CD4-positive, alpha-beta T cell treated with Interleukin-6 at 100 ng/mL for 8 hours (primary cell): Measurements from ENCODE around the gene ZNF407.

Experiments used
- DNase-seq: peaks from one replicate; pipeline ENCODE4 v3.0.0-alpha.2; 2020; ENCODE audit warnings: mixed read lengths, low spot score

ZNF407 gene

DNA sequence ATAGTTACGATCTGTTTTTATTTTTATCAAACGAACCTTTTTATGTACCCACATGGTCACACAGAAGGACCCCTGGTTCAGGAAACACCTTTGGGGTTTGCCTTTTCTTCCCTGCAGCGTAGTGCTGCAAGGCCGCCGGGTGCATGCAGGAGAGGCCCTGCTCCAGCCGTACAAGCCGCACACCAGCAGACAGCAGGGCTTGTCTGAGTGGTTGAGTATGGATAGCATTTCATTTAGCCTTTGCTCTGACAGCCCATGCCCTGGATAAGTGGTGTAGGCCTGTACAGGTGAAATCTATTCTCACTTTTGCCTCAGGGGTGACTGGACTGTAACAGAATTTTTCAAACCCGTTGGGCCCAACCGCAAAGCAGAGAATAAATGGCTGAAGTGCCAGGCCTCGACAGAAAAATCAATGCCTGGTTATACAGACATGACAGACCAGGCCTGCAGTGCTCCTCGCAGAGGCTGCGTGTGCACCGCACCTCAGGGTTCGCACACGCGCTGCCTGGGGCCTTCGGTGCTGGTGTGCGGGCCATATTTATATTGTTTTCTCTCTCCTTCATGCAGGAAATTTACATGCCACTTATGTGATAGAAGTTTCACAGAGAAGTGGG lies 279.1 kb downstream of the ZNF407 start:
- DNase-seq = no peak

DNA sequence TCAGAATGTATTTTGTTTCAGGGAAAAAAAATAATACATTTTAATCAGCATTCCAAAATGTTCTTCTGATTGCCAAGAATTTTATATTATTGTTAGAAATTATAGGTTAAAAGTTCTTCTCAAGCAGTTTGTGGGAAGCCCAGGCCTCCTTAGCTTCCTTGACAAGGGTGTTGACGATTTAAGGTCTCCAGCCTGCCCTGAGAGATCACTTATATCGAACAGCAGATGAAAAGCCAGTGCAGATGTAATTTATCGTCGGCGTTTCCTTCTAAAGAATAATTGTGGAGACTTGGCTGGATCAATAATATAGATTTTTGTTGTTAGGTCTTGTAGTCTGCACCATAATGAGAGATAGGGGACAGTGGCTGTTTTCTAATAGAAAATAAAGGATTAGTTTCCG lies 280.6 kb downstream of the ZNF407 start:
- no peak for DNase-seq

DNA sequence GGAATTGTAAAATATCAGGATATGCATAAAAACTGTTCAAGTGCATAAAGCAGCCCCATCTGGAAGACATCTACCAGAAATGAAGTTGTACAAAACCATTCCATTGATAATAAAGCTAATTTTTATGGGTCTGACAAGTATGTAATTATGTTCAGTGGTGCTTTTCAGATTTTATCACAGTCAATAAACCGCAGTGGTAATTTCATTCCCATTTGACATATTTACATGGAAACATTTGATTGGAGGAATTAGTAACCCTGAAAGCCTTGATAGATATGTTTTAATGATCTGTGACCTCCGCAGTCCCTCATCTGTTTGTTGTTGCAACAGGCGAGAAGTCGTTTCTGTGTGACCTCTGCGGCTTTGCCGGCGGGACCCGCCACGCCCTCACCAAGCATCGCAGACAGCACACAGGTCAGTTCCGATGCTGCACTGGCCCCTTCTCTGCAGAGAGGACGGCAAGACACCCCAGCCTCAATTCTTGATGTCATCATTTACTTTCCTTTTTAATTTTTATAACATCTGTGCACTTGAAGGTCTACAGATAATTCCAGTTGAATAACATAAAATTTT lies 283.1 kb downstream of the ZNF407 start:
- DNase-seq = no peak

DNA sequence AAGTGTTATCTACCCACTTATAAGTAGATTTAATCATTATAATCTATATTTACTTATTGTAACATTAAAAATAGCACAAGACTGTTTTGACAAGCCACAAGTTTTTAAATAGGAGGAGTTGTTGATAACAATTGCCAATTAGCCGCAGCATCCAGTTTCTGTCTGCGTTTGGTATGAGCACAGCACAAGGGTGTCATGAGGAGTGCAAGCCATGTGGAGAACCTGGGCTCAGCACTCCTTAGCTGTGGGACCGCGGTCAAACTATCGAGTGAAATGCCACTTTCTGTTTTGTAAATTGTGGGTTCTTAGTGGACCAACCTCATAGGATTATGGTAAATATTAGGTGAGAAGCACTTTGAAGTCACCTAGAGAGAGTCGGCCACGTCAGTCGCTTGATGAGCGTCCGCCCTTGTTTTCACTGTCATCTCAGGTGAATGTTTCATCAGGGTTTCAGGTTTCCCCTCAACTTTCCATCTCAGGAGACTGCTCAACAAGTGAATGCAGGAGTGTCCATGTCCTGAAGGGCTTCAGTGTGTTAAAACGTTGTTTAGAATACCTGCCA lies 294.5 kb downstream of the ZNF407 start:
- DNase-seq = no peak

DNA sequence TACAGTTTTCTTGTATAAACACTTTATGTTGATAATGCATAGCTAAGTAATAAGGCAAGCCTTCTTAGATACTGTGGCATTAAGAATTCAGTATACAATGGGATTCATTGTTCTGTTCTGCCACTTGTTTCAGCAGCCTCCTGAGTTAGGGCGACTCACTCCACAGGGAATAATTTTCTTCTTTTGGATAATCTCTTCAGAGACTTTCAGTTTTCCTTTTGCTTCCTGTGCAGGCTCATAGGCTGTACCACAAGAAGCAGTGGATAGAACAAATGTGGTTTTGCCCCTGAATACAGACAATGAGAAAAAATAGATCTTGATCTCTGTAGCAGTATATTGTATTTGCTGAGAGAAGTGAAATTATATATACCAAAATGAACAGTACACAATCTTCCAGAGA lies 298.0 kb downstream of the ZNF407 start:
- DNase-seq = no peak

DNA sequence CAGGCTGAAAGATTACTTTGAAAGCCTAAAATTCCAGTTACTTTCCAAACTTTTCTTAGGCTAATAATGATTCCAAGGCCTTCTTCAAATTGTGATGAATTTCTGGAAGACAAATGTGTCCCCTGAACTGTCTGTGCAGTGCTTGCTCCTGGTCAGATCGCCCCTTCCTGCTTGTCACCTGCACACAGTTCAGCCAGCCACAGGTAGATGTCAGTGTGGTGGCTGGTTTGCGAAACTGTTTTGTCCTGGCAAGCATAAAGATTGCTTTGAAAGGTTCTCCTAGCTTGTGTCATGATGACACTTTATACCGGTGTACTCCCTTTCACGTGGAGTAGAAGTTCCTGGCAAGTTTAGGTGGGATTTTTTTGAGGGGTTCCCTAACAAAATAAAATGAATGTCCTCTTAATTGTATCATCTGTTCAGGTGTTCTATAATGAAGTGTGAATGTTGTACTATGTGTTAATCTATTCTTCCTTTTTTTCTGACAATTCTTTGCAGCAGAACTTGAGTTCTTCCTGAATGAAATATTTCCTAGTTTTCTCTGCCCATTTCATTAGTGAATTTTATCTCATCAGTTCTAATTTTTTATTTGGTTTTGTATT lies 298.8 kb downstream of the ZNF407 start:
- DNase-seq = peak; percentile 51

DNA sequence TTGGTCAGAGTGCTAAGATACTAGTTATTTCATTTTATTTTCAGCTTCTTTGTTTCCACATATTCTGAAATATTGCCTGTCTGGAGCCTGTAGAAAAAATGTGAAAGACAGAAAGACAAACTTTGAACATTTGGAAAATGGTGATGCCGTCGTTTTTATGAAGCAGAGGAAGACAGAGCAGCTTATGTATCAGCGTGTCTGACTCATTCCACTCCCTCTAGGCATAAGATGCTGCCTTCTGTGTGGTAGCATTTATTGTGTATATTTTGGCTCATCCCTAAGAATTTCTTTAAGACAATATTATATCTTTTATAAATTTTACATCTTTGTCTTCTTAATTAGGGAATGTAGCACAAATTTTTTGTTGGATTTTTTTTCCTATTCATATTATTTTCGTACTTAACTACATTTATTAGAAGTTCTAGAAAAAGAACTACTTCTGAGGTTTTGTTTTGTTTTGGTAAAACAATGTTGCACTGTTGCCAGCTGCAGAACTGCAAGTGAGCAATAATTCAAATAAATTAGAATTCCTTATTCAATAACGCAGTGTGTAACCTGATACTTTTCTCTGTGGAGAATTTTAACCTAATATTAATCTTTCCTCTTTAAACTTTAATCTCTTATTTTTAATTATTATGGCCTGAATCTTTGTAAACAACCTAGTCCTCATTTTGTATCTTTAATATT lies 300.4 kb downstream of the ZNF407 start:
- no peak for DNase-seq

DNA sequence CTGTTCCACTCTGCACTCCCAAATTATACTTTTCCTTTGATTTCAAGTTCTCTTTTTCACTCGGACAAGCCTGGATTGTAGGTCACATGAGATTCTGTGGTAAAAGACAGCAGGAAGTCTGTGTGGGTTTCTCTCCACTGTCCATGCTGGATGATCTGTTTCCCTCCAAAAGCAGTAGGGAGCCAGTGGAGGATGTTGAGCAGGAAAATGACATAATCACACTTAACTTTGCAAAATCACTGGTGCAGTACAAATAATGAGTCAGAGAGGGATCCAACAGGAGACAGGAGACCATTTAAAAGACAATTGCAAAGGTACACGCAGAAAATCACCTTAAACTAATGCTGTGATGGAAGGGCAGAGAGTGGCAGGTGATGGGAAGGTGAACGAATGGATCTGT lies 301.3 kb downstream of the ZNF407 start:
- no peak for DNase-seq

DNA sequence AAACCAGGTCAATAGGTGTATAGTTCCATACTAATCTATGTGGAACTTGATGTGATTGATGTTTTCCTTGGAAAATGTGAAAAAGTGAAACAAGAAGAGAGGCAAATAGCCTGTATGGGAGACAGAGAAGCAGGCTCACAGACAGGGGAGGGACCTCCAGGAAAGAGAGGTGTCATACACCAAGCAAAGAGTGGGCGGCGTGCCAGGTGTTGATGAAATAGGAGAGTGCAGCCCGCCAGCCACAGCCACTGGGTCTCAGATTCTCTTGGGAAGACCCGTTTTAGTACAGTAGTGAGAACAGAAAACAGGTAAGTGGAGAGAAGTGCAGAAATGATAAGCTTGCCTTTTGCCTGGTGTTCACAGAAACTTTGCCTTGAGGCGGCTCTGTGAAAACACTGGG lies 301.9 kb downstream of the ZNF407 start:
- DNase-seq = no peak

DNA sequence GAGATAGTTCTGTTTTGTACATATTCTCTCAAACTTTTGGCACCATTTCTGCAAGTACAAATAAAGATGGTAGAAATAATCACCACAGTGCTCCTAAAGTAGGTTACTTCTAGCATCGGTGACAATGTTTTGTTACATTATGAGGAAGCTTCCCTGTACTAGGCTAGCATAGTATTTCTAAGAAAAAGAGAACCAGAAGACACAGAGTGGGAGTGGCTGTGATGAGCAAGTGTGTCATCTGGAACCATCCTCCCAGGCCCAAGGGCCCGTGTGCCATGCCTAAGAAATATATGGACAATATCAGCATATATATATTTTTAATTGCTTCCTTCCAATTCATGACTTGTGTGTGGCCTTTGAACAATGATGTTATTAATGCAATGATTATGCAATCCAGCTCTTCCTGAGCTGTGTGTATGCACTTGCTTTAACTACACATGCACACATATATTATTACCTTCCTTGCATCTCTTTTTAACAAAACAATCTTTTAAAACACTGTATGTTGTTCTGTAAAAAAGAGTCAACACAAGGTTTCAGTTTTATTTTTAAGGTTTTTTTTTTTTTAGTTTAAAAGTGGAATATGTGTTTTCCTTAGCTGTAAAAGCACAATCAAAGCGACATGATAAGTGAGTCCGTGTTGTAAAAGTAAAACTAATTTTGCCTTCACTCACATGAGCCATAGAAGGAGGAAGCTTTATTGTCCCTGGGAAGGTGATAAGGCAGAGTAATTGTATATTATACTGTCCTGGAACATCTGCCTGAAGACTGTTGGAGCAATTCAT lies 303.9 kb downstream of the ZNF407 start:
- DNase-seq = no peak

DNA sequence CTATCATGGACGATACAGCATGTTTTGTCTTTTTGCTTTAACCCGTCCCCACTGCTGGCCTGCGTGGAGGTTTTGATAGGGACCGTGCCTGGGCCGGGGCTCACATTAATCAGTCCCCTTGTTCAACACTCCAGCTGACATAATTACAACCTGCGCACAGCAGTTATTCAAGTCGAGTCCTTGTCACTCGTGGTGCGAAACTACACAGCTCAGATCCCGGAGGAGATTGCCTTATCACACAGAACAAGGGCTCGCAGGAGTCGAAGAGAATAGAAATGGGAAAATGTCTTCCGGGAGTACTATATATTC lies 304.4 kb downstream of the ZNF407 start:
- DNase-seq = no peak

DNA sequence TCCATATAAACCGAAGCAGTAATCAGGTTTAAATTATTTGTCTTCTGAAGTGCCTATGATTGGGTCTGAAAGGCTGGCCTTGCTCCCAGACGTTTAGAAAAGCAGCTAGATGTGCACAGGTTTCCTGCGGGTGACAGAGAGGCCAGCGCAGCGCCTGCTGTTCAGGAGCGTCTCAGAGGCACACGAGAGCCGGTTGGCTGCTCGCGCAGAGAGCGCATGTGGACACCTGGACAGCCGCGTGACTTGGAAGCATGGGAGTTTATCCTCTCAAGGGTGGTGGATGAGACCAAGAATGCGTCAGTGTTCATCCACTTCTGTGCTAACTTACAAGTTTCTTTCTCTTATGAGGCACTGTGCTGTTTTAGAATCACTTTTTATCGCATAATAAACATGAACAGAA lies 307.6 kb downstream of the ZNF407 start:
- no peak for DNase-seq

DNA sequence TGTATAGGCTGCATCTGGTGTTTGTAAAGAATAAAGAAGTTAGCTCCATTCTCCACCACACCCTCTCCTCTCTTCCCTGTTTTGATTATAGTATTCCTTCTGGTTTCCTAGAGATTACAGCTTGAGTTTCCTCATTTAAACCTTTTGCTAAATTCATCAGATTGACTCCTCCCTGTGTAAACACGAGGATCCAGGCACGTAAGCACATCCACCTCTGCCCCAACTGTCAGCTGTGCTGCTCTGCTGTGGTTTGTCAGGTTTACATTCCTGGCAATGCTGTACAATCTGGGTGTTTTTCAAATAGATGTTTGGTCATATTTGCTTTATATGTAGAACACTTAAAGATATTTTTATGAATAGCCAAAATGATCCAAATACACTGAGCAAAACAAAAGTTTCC lies 308.5 kb downstream of the ZNF407 start:
- no peak for DNase-seq

DNA sequence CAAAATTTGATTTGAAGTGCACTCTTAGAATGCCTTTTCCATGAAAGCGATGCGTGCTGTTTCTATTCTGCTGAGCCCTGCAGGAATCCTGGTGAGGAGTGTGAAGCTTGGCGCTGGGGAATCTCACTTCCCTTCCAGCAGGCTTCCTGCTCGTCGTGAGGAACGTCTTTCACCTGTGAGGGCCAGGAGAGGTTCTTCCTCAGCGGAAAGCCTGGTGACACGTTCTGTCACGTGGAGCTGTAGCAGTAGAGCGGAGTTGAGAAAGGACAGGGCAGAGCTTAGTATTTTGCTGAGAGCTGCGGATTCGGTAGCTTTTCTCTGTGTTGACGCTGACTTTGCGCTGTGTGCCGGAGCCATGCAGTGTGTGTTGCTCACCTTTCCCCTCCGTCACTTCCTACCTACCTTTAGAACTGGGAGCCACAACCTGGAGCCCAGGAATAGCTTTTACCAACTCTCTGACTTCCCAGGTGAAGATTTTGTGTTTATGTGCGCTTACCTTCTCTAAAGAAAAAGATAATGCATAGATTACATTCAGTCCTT lies 316.5 kb downstream of the ZNF407 start:
- DNase-seq = no peak

DNA sequence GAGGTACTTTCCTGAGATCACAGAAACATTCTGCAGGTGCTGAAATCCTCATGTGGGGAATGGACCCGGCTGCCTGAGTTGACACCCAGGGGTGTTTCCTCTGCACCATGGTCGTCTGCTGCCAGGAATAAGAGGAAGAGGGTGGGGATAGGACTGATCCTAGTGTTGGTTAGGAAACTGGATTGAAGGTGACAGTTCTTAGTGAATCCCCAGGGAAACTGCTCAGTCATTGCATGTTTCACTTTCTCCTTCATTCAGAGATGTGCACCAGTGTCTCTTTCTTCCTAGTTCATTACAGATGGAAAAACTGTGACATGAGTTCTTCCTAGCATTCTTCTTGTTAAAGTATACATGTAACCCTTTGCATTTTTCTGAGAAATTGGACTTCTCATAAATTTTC lies 317.0 kb downstream of the ZNF407 start:
- no peak for DNase-seq

DNA sequence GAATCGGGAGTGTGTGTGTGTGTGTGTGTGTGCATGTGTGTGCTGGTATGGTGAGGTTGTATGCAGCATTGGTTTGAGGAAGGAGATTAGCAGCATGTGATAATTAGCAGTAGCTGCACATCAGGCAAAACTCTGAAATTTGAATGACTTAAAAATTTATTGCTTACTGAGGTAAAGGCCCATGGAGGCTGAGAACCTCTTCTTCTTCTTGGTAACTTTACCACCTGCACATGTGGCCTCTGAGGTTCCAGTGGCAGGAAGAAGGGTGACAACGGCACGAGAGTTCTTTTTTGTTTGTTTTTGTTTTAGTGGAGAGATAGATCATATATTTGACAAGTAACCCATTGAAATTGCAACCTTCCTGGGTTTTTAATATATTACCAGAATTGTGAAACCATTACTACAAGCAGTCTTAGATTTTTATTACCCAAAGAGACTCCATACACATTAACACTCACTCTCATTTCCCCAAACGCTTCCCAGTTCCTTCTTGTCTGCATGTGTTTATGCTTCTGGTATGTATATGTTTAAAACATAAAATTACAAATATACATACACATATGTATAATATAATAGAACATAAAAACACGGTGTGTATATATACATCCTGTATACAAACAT lies 319.2 kb downstream of the ZNF407 start:
- DNase-seq = no peak

DNA sequence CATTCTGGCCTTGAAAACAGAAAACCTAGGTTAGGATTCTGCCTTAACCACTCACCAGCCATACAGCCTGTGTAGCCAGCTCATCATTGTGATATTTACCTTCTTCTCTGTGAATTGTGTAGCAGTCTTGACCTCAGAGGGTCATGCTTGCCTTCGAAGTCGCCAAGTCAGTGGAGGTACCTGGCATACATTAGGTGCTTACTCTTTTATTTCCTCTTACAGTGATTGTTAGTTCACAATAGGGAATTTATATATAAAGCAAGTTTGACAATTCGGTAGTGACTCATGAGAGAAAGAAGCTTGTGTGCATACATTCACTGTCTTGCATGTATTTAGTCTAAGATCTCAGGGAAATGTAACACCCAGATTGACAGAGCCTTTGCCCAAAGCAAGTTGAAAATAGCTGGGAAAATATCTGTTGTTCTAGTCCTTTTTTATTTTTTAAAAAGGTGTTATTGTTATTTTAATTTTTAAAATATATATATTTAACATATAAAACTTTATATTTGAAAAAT lies 320.7 kb downstream of the ZNF407 start:
- DNase-seq = no peak

DNA sequence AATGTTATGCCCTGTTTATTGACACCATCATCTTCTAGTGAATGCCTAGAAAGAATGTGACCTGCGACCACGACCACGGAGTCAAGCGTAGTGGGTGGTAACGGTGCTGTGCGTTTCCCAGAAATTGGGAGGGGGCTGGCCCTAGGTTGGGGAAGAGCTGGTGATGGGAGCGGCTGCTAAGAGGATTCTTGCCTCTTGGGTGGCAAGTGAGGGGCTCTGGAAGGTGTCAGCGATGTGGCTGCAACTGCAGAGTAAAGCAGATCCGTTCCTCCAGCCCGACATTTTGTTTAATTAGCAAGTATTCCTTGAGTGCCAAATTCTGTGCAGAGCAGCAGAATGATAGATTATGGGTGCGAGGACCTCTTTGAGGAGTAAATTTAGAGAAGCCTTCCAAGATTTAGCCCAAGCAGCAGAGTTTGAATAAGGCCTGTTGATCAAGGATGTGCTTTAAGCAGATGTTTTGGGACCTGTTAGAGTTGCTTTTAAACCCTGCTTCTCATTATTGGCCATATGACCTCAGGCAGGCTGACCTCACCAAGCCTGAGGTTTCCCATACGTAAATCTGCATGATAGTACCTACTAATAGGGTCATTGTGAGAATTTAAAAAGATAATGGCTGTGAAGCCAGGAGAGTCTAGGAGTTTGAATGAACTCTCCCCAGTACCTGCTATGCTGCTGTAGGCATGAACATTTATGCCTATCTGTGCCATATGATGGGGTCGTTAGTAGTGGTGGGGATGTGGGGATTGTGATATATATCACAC lies 323.6 kb downstream of the ZNF407 start:
- no peak for DNase-seq

DNA sequence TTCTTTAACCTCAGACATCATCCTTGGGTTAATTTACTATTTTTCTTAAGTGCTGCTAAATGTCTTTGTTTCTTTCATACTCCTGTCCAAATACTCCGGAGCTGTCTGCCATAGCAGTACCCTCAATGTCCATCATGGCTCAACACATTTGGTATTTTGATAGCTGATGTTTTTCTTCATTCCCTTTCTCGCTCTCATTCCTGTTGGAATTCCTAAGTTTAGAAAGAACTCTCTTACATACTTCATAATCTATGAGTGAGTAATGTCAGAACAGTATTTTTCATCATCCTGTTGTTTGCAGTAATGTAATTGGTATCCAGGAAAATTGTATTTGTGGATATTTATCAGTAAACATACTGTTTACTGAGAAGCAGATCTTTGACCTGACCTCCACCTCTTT lies 328.4 kb downstream of the ZNF407 start:
- no peak for DNase-seq

DNA sequence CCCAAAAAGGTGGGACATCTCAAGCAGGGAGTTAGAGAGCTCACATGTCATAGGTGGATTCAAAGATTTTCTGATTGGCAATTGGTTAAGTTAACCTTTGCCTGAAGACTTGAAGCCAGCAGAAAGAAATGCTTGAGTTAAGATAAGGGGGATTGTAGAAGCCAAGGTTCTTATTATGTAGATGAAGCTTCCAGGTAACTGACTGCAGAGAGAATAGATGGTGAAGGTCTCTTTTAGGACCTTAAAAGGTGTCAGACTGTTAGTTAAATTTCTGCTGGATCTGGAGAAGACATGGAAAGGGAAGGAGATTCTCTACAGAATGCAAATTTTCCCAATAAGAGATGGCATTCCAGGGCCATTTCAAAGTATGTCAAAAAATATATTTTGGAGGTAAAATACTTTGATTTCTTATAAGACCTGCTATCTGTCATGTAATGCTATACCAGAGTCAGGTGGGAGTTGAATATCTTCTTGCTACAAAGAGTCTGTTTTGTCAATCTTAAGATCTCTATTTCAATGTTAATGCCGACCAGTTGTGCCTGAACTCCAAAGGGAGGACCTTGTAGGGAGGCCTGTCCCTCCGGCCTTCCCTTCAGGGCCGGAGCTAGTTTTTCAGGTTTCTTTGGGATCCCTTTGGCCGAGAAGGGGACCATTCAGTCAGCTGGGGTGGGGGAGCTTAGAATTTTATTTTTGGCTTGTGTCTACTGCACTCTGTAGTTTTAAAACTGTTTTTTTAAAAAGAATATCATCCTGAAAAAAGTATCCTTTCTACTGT lies 330.7 kb downstream of the ZNF407 start:
- no peak for DNase-seq
